Ascending aorta (tissue), 2 donors: ENCODE data around the gene HOPX. TPM values are rescaled to one million over a fixed set of nuclear protein-coding genes. Genes with fewer than 3 reads are reported as not detected.

Source experiments
- DNase-seq, 2 donors: peaks; one replicate each; pipeline ENCODE4 v3.0.0-alpha.2; 2019; ENCODE audit warnings: low spot score in 2 of 2
- H3K27ac ChIP-seq, 2 donors: fragments of 200-600 bp; sonication (generic); one replicate each; pipeline ENCODE4 v1.5.1; 2016 to 2017; ENCODE audit warnings: mild to moderate bottlenecking in 1 of 2
- H3K27me3 ChIP-seq: fragments of 200-600 bp; sonication (generic); one replicate; pipeline ENCODE4 v1.5.1; 2017
- H3K36me3 ChIP-seq, 2 donors: fragments of 200-600 bp; sonication (generic); one replicate each; pipeline ENCODE4 v1.5.1; 2016
- H3K4me1 ChIP-seq, 2 donors: fragments of 200-600 bp; sonication (generic); one replicate each; pipeline ENCODE4 v1.5.1; 2016 to 2017; ENCODE audit warnings: mild to moderate bottlenecking in 1 of 2
- H3K4me3 ChIP-seq, 2 donors: fragments of 200-600 bp; sonication (generic); one replicate each; pipeline ENCODE4 v1.5.1; 2016 to 2017; ENCODE audit warnings: mild to moderate bottlenecking in 1 of 2
- H3K9me3 ChIP-seq, 2 donors: fragments of 200-600 bp; sonication (generic); one replicate each; pipeline ENCODE4 v1.5.1; 2016
- intact Hi-C: fragments of 100-400 bp; cut with DNase I; formaldehyde crosslinking; loops from one replicate; pipeline ENCODE4 v1.15.1; 2023
- total RNA-seq: library from RNA; depleted of rRNA; stranded (reverse); fragments of >200 nt; gene quantifications from one replicate; pipeline ENCODE4 v1.1.0, GENCODE V29; 2016
- TF ChIP-seq, protein P1 (sequence below), 3 experiments: fragments of 200-600 bp in 2 of 3; fragments of 450-650 bp in 1 of 3; sonication (generic) in 2 of 3; IDR thresholded peaks; one replicate each; pipeline ENCODE4 v1.5.1; 2016 to 2019; ENCODE audit warnings: antibody characterized with exemption in 3 of 3, mild to moderate bottlenecking in 1 of 3, moderate library complexity in 1 of 3

The HOPX gene
- total RNA-seq, 1 donor from 2014 or later = 54.2 TPM

DNA sequence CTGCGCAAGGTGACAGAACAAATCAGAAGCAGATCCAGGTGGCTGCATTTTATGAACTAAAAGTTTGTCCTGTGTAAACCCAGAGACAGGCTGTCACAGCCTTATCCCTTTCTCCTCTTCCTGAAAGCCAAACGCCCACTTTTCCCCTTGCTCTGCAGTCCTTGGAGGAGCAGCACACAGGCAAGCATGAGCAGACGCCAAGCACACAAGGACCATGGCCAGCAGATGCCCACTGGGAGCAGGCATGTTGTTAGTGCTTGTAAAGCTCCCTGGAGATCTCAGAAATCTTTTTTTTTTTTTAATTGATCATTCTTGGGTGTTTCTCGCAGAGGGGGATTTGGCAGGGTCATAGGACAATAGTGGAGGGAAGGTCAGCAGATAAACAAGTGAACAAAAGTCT, 11.5 kb upstream of the HOPX start:
- Histone ChIP-seq H3K4me3 (no peak overlapping the region), H3K27ac (no peak overlapping the region), H3K27me3 (no peaks in the 10 kb centered on the region), H3K4me1 (no peaks in the 10 kb centered on the region), H3K36me3 (no peaks in the 10 kb centered on the region), H3K9me3 (no peaks in the 10 kb centered on the region)
- TF ChIP-seq, protein P1, sequence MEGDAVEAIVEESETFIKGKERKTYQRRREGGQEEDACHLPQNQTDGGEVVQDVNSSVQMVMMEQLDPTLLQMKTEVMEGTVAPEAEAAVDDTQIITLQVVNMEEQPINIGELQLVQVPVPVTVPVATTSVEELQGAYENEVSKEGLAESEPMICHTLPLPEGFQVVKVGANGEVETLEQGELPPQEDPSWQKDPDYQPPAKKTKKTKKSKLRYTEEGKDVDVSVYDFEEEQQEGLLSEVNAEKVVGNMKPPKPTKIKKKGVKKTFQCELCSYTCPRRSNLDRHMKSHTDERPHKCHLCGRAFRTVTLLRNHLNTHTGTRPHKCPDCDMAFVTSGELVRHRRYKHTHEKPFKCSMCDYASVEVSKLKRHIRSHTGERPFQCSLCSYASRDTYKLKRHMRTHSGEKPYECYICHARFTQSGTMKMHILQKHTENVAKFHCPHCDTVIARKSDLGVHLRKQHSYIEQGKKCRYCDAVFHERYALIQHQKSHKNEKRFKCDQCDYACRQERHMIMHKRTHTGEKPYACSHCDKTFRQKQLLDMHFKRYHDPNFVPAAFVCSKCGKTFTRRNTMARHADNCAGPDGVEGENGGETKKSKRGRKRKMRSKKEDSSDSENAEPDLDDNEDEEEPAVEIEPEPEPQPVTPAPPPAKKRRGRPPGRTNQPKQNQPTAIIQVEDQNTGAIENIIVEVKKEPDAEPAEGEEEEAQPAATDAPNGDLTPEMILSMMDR (IDR thresholded peaks at IDR 0.05) = no peak
- DNase-seq = no peak
- intact Hi-C loops = no loop called here

DNA sequence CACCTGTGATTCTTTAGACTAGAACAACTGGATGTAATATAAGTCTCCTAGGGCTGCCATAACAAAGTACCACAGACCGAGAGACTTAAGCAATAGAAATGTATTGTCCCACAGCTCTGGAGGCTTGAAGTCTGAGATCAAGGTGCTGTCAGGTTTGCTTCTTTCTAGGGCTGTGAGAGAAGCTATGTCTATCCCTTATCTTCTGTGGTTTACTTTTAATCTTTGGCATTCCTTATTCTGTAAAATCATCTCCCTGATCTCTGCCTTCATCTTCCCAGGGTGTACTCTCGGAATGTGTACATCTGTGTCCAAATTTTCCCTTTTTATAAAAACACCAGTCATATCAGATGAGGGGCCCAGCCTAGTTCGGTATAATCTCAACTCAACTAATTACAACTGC, 10.3 kb upstream of the HOPX start:
- no peaks in the 10 kb centered on the region for H3K36me3 ChIP-seq
- no peak for DNase-seq
- H3K27ac ChIP-seq = no peak overlapping the region
- intact Hi-C loops = no loop called here
- H3K4me1 ChIP-seq = no peaks in the 10 kb centered on the region
- TF ChIP-seq, protein P1 (IDR thresholded peaks at IDR 0.05) = no peak
- H3K4me3 ChIP-seq = no peak overlapping the region
- H3K9me3 ChIP-seq = no peaks in the 10 kb centered on the region
- no peaks in the 10 kb centered on the region for H3K27me3 ChIP-seq

DNA sequence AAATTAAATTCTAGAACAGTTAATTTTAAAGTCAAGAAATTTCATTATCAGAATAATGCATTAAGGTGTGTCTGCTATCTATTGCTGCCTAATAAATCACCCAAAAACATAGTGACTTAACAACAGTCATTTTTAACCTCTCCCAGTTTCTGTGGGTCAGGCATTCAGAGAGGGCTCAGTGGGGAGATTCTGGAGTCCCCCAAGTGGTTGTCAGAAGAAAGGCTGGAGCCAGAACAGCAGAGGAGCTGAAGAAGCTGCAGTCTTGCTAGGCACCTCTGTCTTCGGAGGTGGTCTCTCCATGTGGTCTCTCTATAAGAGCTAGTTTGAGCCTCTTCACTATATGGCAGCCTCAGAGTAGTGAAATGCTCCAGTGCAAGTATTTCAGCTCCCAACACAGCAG, 9.3 kb upstream of the HOPX start:
- H3K4me1 ChIP-seq = no peaks in the 10 kb centered on the region
- TF ChIP-seq, protein P1 (IDR thresholded peaks at IDR 0.05) = no peak
- H3K9me3 ChIP-seq = no peaks in the 10 kb centered on the region
- no peaks in the 10 kb centered on the region for H3K27me3 ChIP-seq
- no peaks in the 10 kb centered on the region for H3K36me3 ChIP-seq
- H3K4me3 ChIP-seq = no peak overlapping the region
- DNase-seq = no peak
- intact Hi-C loops = no loop called here
- H3K27ac ChIP-seq = no peak overlapping the region

DNA sequence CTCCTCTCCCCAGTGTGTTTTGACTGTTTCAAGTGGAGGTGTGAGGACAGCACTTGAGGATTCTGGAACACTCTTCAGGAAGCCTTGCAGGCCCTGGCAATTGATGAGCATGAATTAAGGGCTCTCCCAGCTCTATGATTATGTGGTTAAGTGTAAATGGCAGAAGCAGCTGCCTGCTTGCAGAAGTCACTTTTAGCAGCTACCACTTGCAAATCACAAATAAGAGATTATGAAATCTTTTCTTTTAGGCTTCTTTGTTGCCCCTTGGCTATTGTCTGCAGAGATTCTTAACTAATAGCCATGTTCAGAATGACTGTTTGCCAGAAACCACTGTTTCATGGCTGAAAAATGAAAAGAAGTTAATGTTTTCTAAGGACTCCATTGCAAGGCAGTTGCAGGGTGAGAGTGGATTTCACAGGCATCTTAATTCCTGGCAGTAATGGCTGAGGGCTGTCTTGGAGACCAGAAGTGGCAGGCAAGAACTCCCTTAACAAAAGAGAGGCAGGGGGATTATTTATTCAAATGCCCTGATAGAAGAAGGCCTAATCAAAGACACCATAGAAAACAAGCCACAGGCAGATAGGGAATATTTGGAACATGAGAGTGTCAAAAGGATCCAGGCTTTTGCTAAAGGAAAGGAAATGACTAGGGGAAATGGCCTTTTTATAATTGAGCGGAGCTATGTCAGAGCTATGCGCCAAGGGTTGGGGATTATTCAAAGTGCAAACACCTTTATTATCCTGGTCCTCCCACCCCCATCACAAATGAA, 8.3 kb upstream of the HOPX start:
- Histone ChIP-seq H3K9me3 (no peaks in the 10 kb centered on the region), H3K27me3 (no peaks in the 10 kb centered on the region), H3K27ac (no peak overlapping the region), H3K4me3 (no peak overlapping the region), H3K4me1 (no peaks in the 10 kb centered on the region), H3K36me3 (no peaks in the 10 kb centered on the region)
- TF ChIP-seq, protein P1 (IDR thresholded peaks at IDR 0.05) = no peak
- intact Hi-C loops = no loop called here
- DNase-seq = no peak

DNA sequence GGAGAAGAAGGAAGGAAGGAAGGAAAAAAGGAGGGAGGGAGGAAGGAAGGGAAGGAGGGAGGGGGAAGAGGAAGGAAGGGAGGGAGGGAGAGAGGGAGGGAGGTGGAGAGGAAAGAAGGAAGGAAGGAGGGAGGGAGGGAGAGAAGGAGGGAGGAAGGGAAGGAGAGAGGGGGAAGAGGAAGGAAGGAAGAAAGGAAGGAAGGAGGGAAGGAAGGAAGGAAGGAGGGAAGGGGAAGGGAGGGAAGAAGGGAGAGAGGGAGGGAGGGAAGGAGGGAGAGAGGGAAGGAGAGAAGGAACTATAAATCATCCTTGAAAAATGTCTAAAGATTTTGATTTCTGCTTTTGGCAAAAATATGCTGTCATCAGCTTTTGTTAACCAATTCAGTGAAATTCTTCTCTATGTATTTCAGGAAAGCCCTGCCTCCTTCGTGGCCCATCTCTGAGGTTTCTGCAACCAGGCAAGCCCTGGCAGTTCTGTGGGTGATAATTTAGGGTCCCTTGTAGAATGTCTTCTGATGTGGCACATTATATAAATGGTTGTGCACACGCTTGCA, 7.1 kb upstream of the HOPX start:
- H3K4me1 ChIP-seq = no peaks in the 10 kb centered on the region
- no peaks in the 10 kb centered on the region for H3K36me3 ChIP-seq
- intact Hi-C loops = no loop called here
- TF ChIP-seq, protein P1 (IDR thresholded peaks at IDR 0.05) = no peak
- H3K27me3 ChIP-seq = no peaks in the 10 kb centered on the region
- H3K4me3 ChIP-seq = no peak overlapping the region
- no peaks in the 10 kb centered on the region for H3K9me3 ChIP-seq
- H3K27ac ChIP-seq = no peak overlapping the region
- no peak for DNase-seq
